HFFc6 (cell line): Measurements from ENCODE around the gene SMYD5. TPM values are rescaled to one million over a fixed set of nuclear protein-coding genes. Genes with fewer than 3 reads are reported as not detected.

Source experiments
- DNase-seq: peaks from one replicate; pipeline ENCODE4 v3.0.0-alpha.2; 2018
- H3K27ac Mint-ChIP-seq: 2 replicates; pipeline ENCODE4 v1.8.0; 2020; ENCODE audit warnings: mild to moderate bottlenecking, mixed read lengths
- H3K27me3 Mint-ChIP-seq: 2 replicates; pipeline ENCODE4 v1.8.0; 2021; ENCODE audit warnings: mild to moderate bottlenecking, moderate library complexity, mixed read lengths; ENCODE audit not compliant: insufficient read depth
- H3K36me3 Mint-ChIP-seq: 2 replicates; pipeline ENCODE4 v1.8.0; 2021; ENCODE audit warnings: low read depth, mixed read lengths
- H3K4me1 Mint-ChIP-seq: 2 replicates; pipeline ENCODE4 v1.8.0; 2020; ENCODE audit warnings: low read depth, mixed read lengths
- H3K4me3 Mint-ChIP-seq: 2 replicates; pipeline ENCODE4 v1.8.0; 2020; ENCODE audit warnings: mild to moderate bottlenecking, moderate library complexity, mixed read lengths
- H3K9me3 Mint-ChIP-seq: 2 replicates; pipeline ENCODE4 v1.8.0; 2020; ENCODE audit warnings: mild to moderate bottlenecking, mixed read lengths
- CTCF ChIP-seq: fragments of 200-600 bp; sonication (generic); IDR thresholded peaks from 2 replicates; pipeline ENCODE4 v1.5.0; 2021; ENCODE audit warnings: antibody characterized with exemption, mild to moderate bottlenecking
- total RNA-seq, 6 experiments: library from RNA; stranded (reverse); fragmentation: NEBNext Ultra II Directional; extraction: Animal tissue kit (Norgen Biotek cat#: 25700); gene quantifications; 2 replicates in 1 of 6; 3 replicates in 5 of 6; pipeline ENCODE4 v1.2.3, GENCODE V29; 2021

SMYD5 gene
- total RNA-seq, 6 experiments from 2014 or later: 19.3 to 27.6 (median 24.4) TPM

GRCh38 chr2:73268830-73269685, 55.0 kb downstream of the SMYD5 start:
- Mint-ChIP-seq H3K36me3 (peaks cover 7% of the 10 kb centered on the region; the same call in 1 of the 2 replicates), H3K4me1 (no peaks in the 10 kb centered on the region), H3K27me3 (peaks cover 42% of the 10 kb centered on the region), H3K9me3 (peaks cover 3% of the 10 kb centered on the region; the same call in 1 of the 2 replicates), H3K4me3 (no peak overlapping the region), H3K27ac (no peak overlapping the region)
- no peak for TF ChIP-seq CTCF
- DNase-seq: no peak

- H3K4me3 Mint-ChIP-seq: no peak overlapping the region
- H3K27ac Mint-ChIP-seq: no peak overlapping the region
- peaks cover 7% of the 10 kb centered on the region; the same call in 1 of the 2 replicates for H3K36me3 Mint-ChIP-seq
- H3K27me3 Mint-ChIP-seq: peaks cover 44% of the 10 kb centered on the region
- H3K4me1 Mint-ChIP-seq: no peaks in the 10 kb centered on the region
- no peak for TF ChIP-seq CTCF
- no peak for DNase-seq
- H3K9me3 Mint-ChIP-seq: peaks cover 4% of the 10 kb centered on the region; the same call in 1 of the 2 replicates
These were observed 55.8 kb downstream of the SMYD5 start for GRCh38 chr2:73269686-73270465.

GRCh38 chr2:73272270-73272669, 58.2 kb downstream of the SMYD5 start:
- Mint-ChIP-seq H3K4me1 (no peaks in the 10 kb centered on the region), H3K27me3 (peaks cover 35% of the 10 kb centered on the region), H3K9me3 (peaks cover 4% of the 10 kb centered on the region; the same call in 1 of the 2 replicates), H3K27ac (no peak overlapping the region), H3K4me3 (no peak overlapping the region), H3K36me3 (peaks cover 7% of the 10 kb centered on the region; the same call in 1 of the 2 replicates)
- no peak for DNase-seq
- TF ChIP-seq CTCF: no peak

Other genes starting within 250 kb of the SMYD5 start
- 10 to 100 TPM; 10.2 to 17.0 (median 14.7) TPM for gene SFXN5, start 142.5 kb upstream of the SMYD5 start, total RNA-seq
- gene RAB11FIP5, start 101.3 kb upstream of the SMYD5 start, total RNA-seq: 10 to 100 TPM; 76.7 to 92.0 (median 83.6) TPM
- not detected for gene NOTO, start 11.7 kb upstream of the SMYD5 start, total RNA-seq
- gene PRADC1, start 19.0 kb downstream of the SMYD5 start, total RNA-seq: 10 to 100 TPM; 27.5 to 38.7 (median 31.7) TPM
- 100 to 1,000 TPM; 350 to 492 (median 406) TPM for gene CCT7, start 20.1 kb downstream of the SMYD5 start, total RNA-seq
- 1 to 10 TPM in 4 of 6 experiments, under 1 TPM in 2; 0.80 to 1.7 (median 1.4) TPM for gene FBXO41, start 70.2 kb downstream of the SMYD5 start, total RNA-seq
- not detected for gene EGR4, start 79.3 kb downstream of the SMYD5 start, total RNA-seq
- 1 to 10 TPM; 7.3 to 9.8 (median 8.9) TPM for gene ALMS1, start 171.6 kb downstream of the SMYD5 start, total RNA-seq